Stomach (tissue), 9 donors: ENCODE results near the gene PARVG. TPM values are rescaled to one million over a fixed set of nuclear protein-coding genes. Genes with fewer than 3 reads are reported as not detected.
A peak's percentile ranks its signal among the peaks of the same experiment; 100 is the strongest.

Experiments used
- DNase-seq, 2 donors: peaks; one replicate each; pipeline versions ENCODE4 v3.0.0 to v3.0.0-alpha.2; 2013 to 2019
- H3K27ac ChIP-seq, 5 donors: fragments of 200-600 bp in 4 of 5; sonication (generic) in 4 of 5; one replicate each; pipeline ENCODE4 v1.5.1; 2013 to 2019; ENCODE audit warnings: mild to moderate bottlenecking in 1 of 5, moderate library complexity in 1 of 5
- H3K27me3 ChIP-seq, 3 donors: fragments of 200-600 bp; sonication (generic); one replicate each; pipeline ENCODE4 v1.5.1; 2017 to 2019; ENCODE audit warnings: mixed run types in 1 of 3
- H3K36me3 ChIP-seq, 4 donors: fragments of 200-600 bp; sonication (generic); 1 replicate in 3 of 4; 2 replicates in 1 of 4; pipeline ENCODE4 v1.5.1; 2016 to 2019
- H3K4me1 ChIP-seq, 4 donors: fragments of 200-600 bp; sonication (generic); one replicate each; pipeline ENCODE4 v1.5.1; 2016 to 2019
- H3K4me3 ChIP-seq, 4 donors: fragments of 200-600 bp; sonication (generic) in 3 of 4; one replicate each; pipeline ENCODE4 v1.5.1; 2016 to 2019; ENCODE audit warnings: mild to moderate bottlenecking in 1 of 4
- H3K9me3 ChIP-seq, 4 donors: fragments of 200-600 bp; sonication (generic); one replicate each; pipeline ENCODE4 v1.5.1; 2016 to 2019
- CTCF ChIP-seq, 7 experiments: fragments of 450-650 bp in 4 of 7; fragments of 200-600 bp in 3 of 7; sonication (generic) in 3 of 7; IDR thresholded peaks; one replicate each; pipeline ENCODE4 v1.5.1; 2016 to 2019; ENCODE audit warnings: antibody characterized with exemption in 7 of 7, control low read depth in 2 of 7, mild to moderate bottlenecking in 1 of 7
- EP300 ChIP-seq: sonication (generic); formaldehyde crosslinking; IDR thresholded peaks from one replicate; pipeline ENCODE4 v1.6.1; 2017; ENCODE audit warnings: antibody characterized with exemption
- POLR2A ChIP-seq, 4 donors: fragments of 450-650 bp; IDR thresholded peaks; one replicate each; pipeline ENCODE4 v1.6.1; 2016; ENCODE audit warnings: antibody characterized with exemption in 4 of 4, control low read depth in 2 of 4, mild to moderate bottlenecking in 1 of 4, moderate library complexity in 1 of 4
- POLR2AphosphoS5 ChIP-seq, 3 donors: sonication (generic); formaldehyde crosslinking; IDR thresholded peaks; one replicate each; pipeline ENCODE4 v1.6.1; 2016; ENCODE audit warnings: antibody characterized with exemption in 3 of 3
- WGBS, 5 donors: extraction: QIAGEN DNeasy Blood & Tissue Kit in 3 of 5; methylation state at CpG; one replicate each; pipeline versions ENCODE4 v1.1.5 to v1.1.7; 2013 to 2018; 5-methylcytosine and 5-hydroxymethylcytosine counted together
- intact Hi-C: fragments of 100-400 bp; cut with DNase I; formaldehyde crosslinking; loops from one replicate; pipeline ENCODE4 v1.15.1; 2023; ENCODE audit warnings: low total_unique reads
- polyA plus RNA-seq, 3 donors: library from polyadenylated mRNA; stranded (reverse); fragments of 200-250 nt; gene quantifications; one replicate each; pipeline ENCODE4 v1.2.3, GENCODE V29; 2013
- total RNA-seq, 5 donors: library from RNA; depleted of rRNA; stranded (reverse); fragments of >200 nt; gene quantifications; one replicate each; pipeline versions ENCODE4 v1.1.0 to v1.2.3, GENCODE V29; 2014 to 2016
- donor health status: healthy with polysubstance abuse.
- donor health status: Bipolar disorder and iron deficiency.
- donor health status: healthy.

Gene PARVG
- total and polyA plus RNA-seq, 8 donors, result 5.7 to 78.2 (median 16.7) TPM

- no peak overlapping the region for H3K4me3 ChIP-seq
- H3K36me3 ChIP-seq, result peaks cover 10 to 50% (median 46%) of the 10 kb centered on the region in 4 donors
- DNase-seq, result peak in 1 of 2 donors; percentile 29
- intact Hi-C loops, result no loop called here
- TF ChIP-seq POLR2A (IDR thresholded peaks at IDR 0.05), result no peak
- TF ChIP-seq EP300, result no peak
- no peak for TF ChIP-seq POLR2AphosphoS5 (IDR thresholded peaks at IDR 0.05)
- no peak for TF ChIP-seq CTCF (IDR thresholded peaks at IDR 0.05)
- peak overlapping the region in 1 of 5 donors; percentile 40 for H3K27ac ChIP-seq
- H3K4me1 ChIP-seq, result peaks cover 0 to 29% (median 9%) of the 10 kb centered on the region in 4 donors
- H3K27me3 ChIP-seq, result no peaks in the 10 kb centered on the region
- peaks cover 0 to 23% (median 19%) of the 10 kb centered on the region in 4 donors for H3K9me3 ChIP-seq
- whole genome bisulfite sequencing, 5 donors, result 42 to 72% (median 58%) methylated on average over 6 of the region's 6 CpGs
Observed at GRCh38 chr22:44139773-44140172, 41.0 kb upstream of the PARVG start.

- no peak overlapping the region for H3K4me3 ChIP-seq
- peak; percentile 67 for TF ChIP-seq EP300
- no peak for TF ChIP-seq CTCF (IDR thresholded peaks at IDR 0.05)
- peak in 1 of 3 donors; percentile 32 for TF ChIP-seq POLR2AphosphoS5 (IDR thresholded peaks at IDR 0.05)
- no peak for TF ChIP-seq POLR2A (IDR thresholded peaks at IDR 0.05)
- H3K9me3 ChIP-seq, result peaks cover 0 to 6% (median 5%) of the 10 kb centered on the region in 4 donors
- DNase-seq, result peak in 1 of 2 donors; percentile 64
- peak overlapping the region in 2 of 5 donors; percentile 59 to 79 for H3K27ac ChIP-seq
- peaks cover 0 to 25% (median 21%) of the 10 kb centered on the region in 4 donors for H3K36me3 ChIP-seq
- no peaks in the 10 kb centered on the region for H3K27me3 ChIP-seq
- intact Hi-C loops, result no loop called here
- H3K4me1 ChIP-seq, result peaks cover 0 to 52% (median 11%) of the 10 kb centered on the region in 4 donors
- 75 to 92% (median 88%) methylated on average over 16 of the region's 16 CpGs for WGBS, 5 donors
Observed at GRCh38 chr22:44142421-44143104, 38.2 kb upstream of the PARVG start.

DNA sequence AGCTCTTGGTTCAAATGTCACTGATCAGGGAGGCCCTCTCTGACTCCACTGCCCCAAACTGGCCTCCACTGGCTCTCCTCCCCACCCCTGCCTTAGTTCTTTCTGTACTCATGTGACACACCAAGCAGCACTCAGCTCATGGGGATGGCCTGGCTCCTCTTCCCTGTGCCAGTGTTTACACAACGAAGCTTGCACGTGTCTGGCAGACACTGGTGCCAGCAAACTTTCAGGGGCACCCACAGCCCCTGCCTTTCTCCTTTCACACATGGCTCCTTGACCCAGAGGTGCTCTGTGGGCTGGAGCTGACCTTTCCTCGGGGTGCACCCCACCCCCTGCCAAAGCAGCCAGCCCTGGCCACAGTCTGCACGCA, 37.6 kb upstream of the PARVG start:
- WGBS, 5 donors, result 39 to 54% (median 43%) methylated on average over 4 of the region's 4 CpGs
- DNase-seq, result peak in 1 of 2 donors; percentile 64
- peak overlapping the region in 3 of 5 donors; percentile 31 to 79 (median 44) for H3K27ac ChIP-seq
- peaks cover 0 to 19% (median 17%) of the 10 kb centered on the region in 4 donors for H3K36me3 ChIP-seq
- peak; percentile 24 for TF ChIP-seq EP300
- no peak for TF ChIP-seq POLR2A (IDR thresholded peaks at IDR 0.05)
- TF ChIP-seq POLR2AphosphoS5 (IDR thresholded peaks at IDR 0.05), result peak in 1 of 3 donors; percentile 73
- TF ChIP-seq CTCF (IDR thresholded peaks at IDR 0.05), result no peak
- no peak overlapping the region for H3K4me3 ChIP-seq
- no peaks in the 10 kb centered on the region for H3K27me3 ChIP-seq
- H3K9me3 ChIP-seq, result peaks cover 0 to under 1% (median under 1%) of the 10 kb centered on the region in 4 donors
- H3K4me1 ChIP-seq, result peaks cover 4 to 56% (median 14%) of the 10 kb centered on the region in 4 donors
- intact Hi-C loops, result no loop called here

- Histone ChIP-seq H3K4me3 (no peak overlapping the region), H3K27ac (peak overlapping the region in 3 of 5 donors; percentile 31 to 79 (median 44)), H3K27me3 (no peaks in the 10 kb centered on the region), H3K36me3 (peaks cover 0 to 17% (median 14%) of the 10 kb centered on the region in 4 donors), H3K9me3 (no peaks in the 10 kb centered on the region), H3K4me1 (peaks cover 4 to 61% (median 18%) of the 10 kb centered on the region in 4 donors)
- no peak for TF ChIP-seq POLR2A (IDR thresholded peaks at IDR 0.05)
- no peak for TF ChIP-seq CTCF (IDR thresholded peaks at IDR 0.05)
- no peak for TF ChIP-seq POLR2AphosphoS5 (IDR thresholded peaks at IDR 0.05)
- no peak for TF ChIP-seq EP300
- intact Hi-C loops, result no loop called here
- WGBS, 5 donors, result 63 to 80% (median 74%) methylated on average over 8 to 9 of the region's 9 CpGs
- DNase-seq, result no peak
Observed at GRCh38 chr22:44143579-44143978, 37.1 kb upstream of the PARVG start.
